ENCODE results near the gene RPS6KA2. TPM values are rescaled to one million over a fixed set of nuclear protein-coding genes. Genes with fewer than 3 reads are reported as not detected.
"Not testable (repeated sequence)": the region's sequence is repeated elsewhere in the genome, so short reads cannot be mapped to it uniquely, and the experiment has no call there.

RPS6KA2 gene
- total RNA-seq, 1 donor from 2014 or later, result 34.9 TPM

- no peak for DNase-seq (ENCODE audit: low read depth)
Measured at GRCh38 chr6:166554316-166554715, 72.7 kb downstream of the RPS6KA2 start.

- peak; percentile 46 for DNase-seq (ENCODE audit: low read depth)
Measured at GRCh38 chr6:166553563-166554271, 73.3 kb downstream of the RPS6KA2 start.

GRCh38 chr6:166552600-166552999 is 74.5 kb downstream of the RPS6KA2 start:
- no peak for DNase-seq (ENCODE audit: low read depth)

GRCh38 chr6:166551754-166552495 is 75.1 kb downstream of the RPS6KA2 start:
- no peak for DNase-seq (ENCODE audit: low read depth)

GRCh38 chr6:166546653-166547052 is 80.4 kb downstream of the RPS6KA2 start:
- no peak for DNase-seq (ENCODE audit: low read depth)

GRCh38 chr6:166545156-166546034 is 81.7 kb downstream of the RPS6KA2 start:
- DNase-seq (ENCODE audit: low read depth), result no peak

- no peak for DNase-seq (ENCODE audit: low read depth)
Measured at GRCh38 chr6:166544296-166544605, 82.8 kb downstream of the RPS6KA2 start.

GRCh38 chr6:166543603-166544295 is 83.3 kb downstream of the RPS6KA2 start:
- no peak for DNase-seq (ENCODE audit: low read depth)

GRCh38 chr6:166542580-166542912 is 84.5 kb downstream of the RPS6KA2 start:
- DNase-seq (ENCODE audit: low read depth), result peak; percentile 48

GRCh38 chr6:166541876-166542579 is 85.0 kb downstream of the RPS6KA2 start:
- DNase-seq (ENCODE audit: low read depth), result no peak

GRCh38 chr6:166541366-166541765 is 85.7 kb downstream of the RPS6KA2 start:
- DNase-seq (ENCODE audit: low read depth), result no peak

- DNase-seq (ENCODE audit: low read depth), result no peak
Measured at GRCh38 chr6:166540631-166541331, 86.3 kb downstream of the RPS6KA2 start.

GRCh38 chr6:166539543-166539942 is 87.5 kb downstream of the RPS6KA2 start:
- DNase-seq (ENCODE audit: low read depth), result no peak

- DNase-seq (ENCODE audit: low read depth), result not testable (repeated sequence)
Measured at GRCh38 chr6:166539011-166539385, 88.1 kb downstream of the RPS6KA2 start.

- DNase-seq (ENCODE audit: low read depth), result no peak
Measured at GRCh38 chr6:166538297-166539010, 88.6 kb downstream of the RPS6KA2 start.

GRCh38 chr6:166534658-166535406 is 92.2 kb downstream of the RPS6KA2 start:
- no peak for DNase-seq (ENCODE audit: low read depth)

- DNase-seq (ENCODE audit: low read depth), result no peak
Measured at GRCh38 chr6:166533205-166533824, 93.7 kb downstream of the RPS6KA2 start.

- DNase-seq (ENCODE audit: low read depth), result no peak
Measured at GRCh38 chr6:166532302-166532701, 94.7 kb downstream of the RPS6KA2 start.
